Coronary artery (tissue), 2 donors: ENCODE data around the gene GALNT17.

ENCODE experiments used
- DNase-seq: peaks from one replicate; pipeline ENCODE4 v3.0.0-alpha.2; 2017; ENCODE audit warnings: low spot score
- H3K27ac ChIP-seq, 2 donors: fragments of 200-600 bp; sonication (generic); one replicate each; pipeline ENCODE4 v1.5.1; 2016 to 2019
- H3K4me3 ChIP-seq: fragments of 200-600 bp; sonication (generic); 2 replicates; pipeline ENCODE4 v1.5.1; 2016; ENCODE audit warnings: mild to moderate bottlenecking, moderate library complexity
- TF ChIP-seq, protein P1 (sequence below): fragments of 200-600 bp; sonication (generic); IDR thresholded peaks from one replicate; pipeline ENCODE4 v1.5.1; 2019; ENCODE audit warnings: antibody characterized with exemption

GALNT17 gene

GRCh38 chr7:71694665-71695064 lies 562.7 kb downstream of the GALNT17 start:
- TF ChIP-seq, protein P1, sequence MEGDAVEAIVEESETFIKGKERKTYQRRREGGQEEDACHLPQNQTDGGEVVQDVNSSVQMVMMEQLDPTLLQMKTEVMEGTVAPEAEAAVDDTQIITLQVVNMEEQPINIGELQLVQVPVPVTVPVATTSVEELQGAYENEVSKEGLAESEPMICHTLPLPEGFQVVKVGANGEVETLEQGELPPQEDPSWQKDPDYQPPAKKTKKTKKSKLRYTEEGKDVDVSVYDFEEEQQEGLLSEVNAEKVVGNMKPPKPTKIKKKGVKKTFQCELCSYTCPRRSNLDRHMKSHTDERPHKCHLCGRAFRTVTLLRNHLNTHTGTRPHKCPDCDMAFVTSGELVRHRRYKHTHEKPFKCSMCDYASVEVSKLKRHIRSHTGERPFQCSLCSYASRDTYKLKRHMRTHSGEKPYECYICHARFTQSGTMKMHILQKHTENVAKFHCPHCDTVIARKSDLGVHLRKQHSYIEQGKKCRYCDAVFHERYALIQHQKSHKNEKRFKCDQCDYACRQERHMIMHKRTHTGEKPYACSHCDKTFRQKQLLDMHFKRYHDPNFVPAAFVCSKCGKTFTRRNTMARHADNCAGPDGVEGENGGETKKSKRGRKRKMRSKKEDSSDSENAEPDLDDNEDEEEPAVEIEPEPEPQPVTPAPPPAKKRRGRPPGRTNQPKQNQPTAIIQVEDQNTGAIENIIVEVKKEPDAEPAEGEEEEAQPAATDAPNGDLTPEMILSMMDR, result no peak
- Histone ChIP-seq H3K27ac (no peak overlapping the region), H3K4me3 (no peak overlapping the region)
- DNase-seq, result no peak

GRCh38 chr7:71695186-71695585 lies 563.2 kb downstream of the GALNT17 start:
- H3K4me3 ChIP-seq, result no peak overlapping the region
- no peak for DNase-seq
- H3K27ac ChIP-seq, result no peak overlapping the region
- TF ChIP-seq, protein P1, result no peak

DNA sequence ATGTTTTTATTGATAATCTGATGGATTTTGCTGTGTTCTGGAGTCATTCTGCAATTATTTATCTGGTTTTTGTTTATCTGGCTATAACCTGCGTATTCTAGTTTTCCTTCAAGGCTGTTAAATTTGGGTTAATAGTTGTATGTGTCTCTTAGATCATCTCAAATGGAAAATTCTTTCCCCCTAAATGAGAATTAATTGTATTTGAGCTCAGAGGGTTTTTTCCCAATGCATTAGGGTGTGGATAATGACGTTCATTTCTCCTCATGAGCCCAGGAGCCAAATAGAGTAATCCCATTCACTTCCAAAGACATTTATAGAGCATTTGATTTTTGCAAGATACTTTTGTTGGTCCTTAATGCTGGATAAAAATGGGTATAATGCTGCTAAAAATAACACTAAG lies 564.6 kb downstream of the GALNT17 start:
- Histone ChIP-seq H3K4me3 (no peak overlapping the region), H3K27ac (no peak overlapping the region)
- TF ChIP-seq, protein P1, result no peak
- DNase-seq, result no peak

DNA sequence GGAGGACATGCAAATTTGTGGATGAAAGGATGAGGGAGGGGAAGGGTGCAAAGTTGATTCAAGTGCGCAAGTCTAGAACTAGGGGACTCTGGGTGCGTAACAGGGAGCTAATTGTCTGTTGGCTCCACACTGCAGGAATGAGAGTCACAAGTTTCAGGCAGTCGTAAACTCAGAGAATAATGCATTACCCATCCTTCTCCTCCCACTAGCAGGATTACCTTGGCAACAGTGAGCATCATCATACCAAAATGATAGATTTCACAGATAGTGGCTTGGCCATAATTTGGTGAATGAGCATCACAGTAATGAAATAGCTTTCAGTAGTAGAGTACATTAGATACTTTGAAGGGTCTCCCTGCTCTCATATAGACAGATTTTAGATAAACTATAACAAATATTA lies 565.5 kb downstream of the GALNT17 start:
- no peak for DNase-seq
- Histone ChIP-seq H3K27ac (no peak overlapping the region), H3K4me3 (no peak overlapping the region)
- TF ChIP-seq, protein P1, result no peak

- DNase-seq, result no peak
- no peak overlapping the region for H3K27ac ChIP-seq
- no peak overlapping the region for H3K4me3 ChIP-seq
- TF ChIP-seq, protein P1, result no peak
These were observed 573.3 kb downstream of the GALNT17 start for GRCh38 chr7:71705217-71705616.

GRCh38 chr7:71705901-71706596 lies 574.1 kb downstream of the GALNT17 start:
- TF ChIP-seq, protein P1, result no peak
- no peak overlapping the region for H3K27ac ChIP-seq
- no peak for DNase-seq
- no peak overlapping the region for H3K4me3 ChIP-seq

GRCh38 chr7:71706597-71706975 lies 574.6 kb downstream of the GALNT17 start:
- Histone ChIP-seq H3K27ac (no peak overlapping the region), H3K4me3 (no peak overlapping the region)
- TF ChIP-seq, protein P1, result no peak
- DNase-seq, result no peak
